Cardiac ventricle fibroblast (primary cell): ENCODE results near the gene ZNF227. TPM values are rescaled to one million over a fixed set of nuclear protein-coding genes. Genes with fewer than 3 reads are reported as not detected.

ENCODE experiments used
- total RNA-seq: library from RNA; depleted of rRNA; stranded (reverse); fragments of >200 nt; gene quantifications from 2 replicates; pipeline ENCODE4 v1.2.3, GENCODE V29; 2015

The ZNF227 gene
- 15.5 and 17.9 TPM in 2 replicates for total RNA-seq

GRCh38 chr19:44212250-44212865 is at the start of gene ZNF227:
Gene ZNF227, plus strand, starts transcription at chr19:44212532. Its CDS starts 5,261 bp downstream, at chr19:44217793.

GRCh38 chr19:44164673-44165512 is 47.4 kb upstream of the ZNF227 start, which contains the start of gene ZNF226:
Gene ZNF226, plus strand, starts transcription at chr19:44165100. Its CDS starts 4,981 bp downstream, at chr19:44170081.

Other genes starting within 250 kb of the ZNF227 start
- 2.8 and 3.6 TPM in 2 replicates for gene ZNF155, start 228.3 kb upstream of the ZNF227 start, total RNA-seq
- 3.6 and 4.4 TPM in 2 replicates for gene ZNF230, start 209.6 kb upstream of the ZNF227 start, total RNA-seq
- gene ZNF222, start 187.2 kb upstream of the ZNF227 start, total RNA-seq: 2.5 and 2.7 TPM in 2 replicates
- 2.5 and 5.5 TPM in 2 replicates for gene ZNF223, start 160.5 kb upstream of the ZNF227 start, total RNA-seq
- gene ZNF284, start 140.4 kb upstream of the ZNF227 start, total RNA-seq: 1.9 and 2.2 TPM in 2 replicates
- 8.3 and 20.1 TPM in 2 replicates for gene ZNF224, start 118.2 kb upstream of the ZNF227 start, total RNA-seq
- gene ZNF225, start 99.1 kb upstream of the ZNF227 start, total RNA-seq: 2.9 and 4.4 TPM in 2 replicates
- 5.7 and 15.0 TPM in 2 replicates for gene ZNF234, start 71.0 kb upstream of the ZNF227 start, total RNA-seq
- 14.2 and 21.7 TPM in 2 replicates for gene ZNF226, start 47.4 kb upstream of the ZNF227 start, total RNA-seq
- 0.10 and 0.25 TPM in 2 replicates for gene ZNF233, start 47.4 kb downstream of the ZNF227 start, total RNA-seq
- 3.4 and 6.6 TPM in 2 replicates for gene ZNF235, start 92.5 kb downstream of the ZNF227 start, total RNA-seq
- gene ZNF112, start 144.1 kb downstream of the ZNF227 start, total RNA-seq: 4.4 and 6.8 TPM in 2 replicates
- 3.5 and 11.0 TPM in 2 replicates for gene ZNF285, start 189.1 kb downstream of the ZNF227 start, total RNA-seq
- gene ZNF229, start 235.9 kb downstream of the ZNF227 start, total RNA-seq: 8.4 and 11.9 TPM in 2 replicates